Tibial artery (tissue), 4 donors: ENCODE measurements around the gene BCAR1.
A peak's percentile ranks its signal among the peaks of the same experiment; 100 is the strongest.

Experiments used
- DNase-seq, 2 donors: peaks; one replicate each; pipeline ENCODE4 v3.0.0-alpha.2; 2019
- H3K27ac ChIP-seq, 2 donors: fragments of 200-600 bp; sonication (generic) in 1 of 2; 1 replicate in 1 of 2; 2 replicates in 1 of 2; pipeline ENCODE4 v1.5.1; 2018 to 2019; ENCODE audit warnings: mild to moderate bottlenecking in 1 of 2
- H3K27me3 ChIP-seq, 2 donors: fragments of 200-600 bp; sonication (generic) in 1 of 2; one replicate each; pipeline versions ENCODE4 v1.5.1 to v1.6.0; 2016 to 2019
- H3K36me3 ChIP-seq, 3 donors: fragments of 200-600 bp; sonication (generic) in 2 of 3; one replicate each; pipeline ENCODE4 v1.5.1; 2016 to 2019; ENCODE audit warnings: mild to moderate bottlenecking in 2 of 3
- H3K4me1 ChIP-seq, 4 donors: fragments of 200-600 bp; sonication (generic) in 2 of 4; 1 replicate in 3 of 4; 2 replicates in 1 of 4; pipeline ENCODE4 v1.5.1; 2016 to 2019
- H3K4me3 ChIP-seq, 2 donors: fragments of 200-600 bp; sonication (generic) in 1 of 2; 1 replicate in 1 of 2; 2 replicates in 1 of 2; pipeline ENCODE4 v1.5.1; 2018 to 2019; ENCODE audit warnings: mild to moderate bottlenecking in 2 of 2
- H3K9me3 ChIP-seq, 3 donors: fragments of 200-600 bp; sonication (generic) in 1 of 3; one replicate each; pipeline ENCODE4 v1.5.1; 2016 to 2019
- intact Hi-C: fragments of 100-400 bp; cut with DNase I; formaldehyde crosslinking; loops from one replicate; pipeline ENCODE4 v1.15.0; 2023; ENCODE audit warnings: low total_unique reads
- TF ChIP-seq, protein P1 (sequence below), 2 experiments: fragments of 200-600 bp in 1 of 2; fragments of 450-650 bp in 1 of 2; IDR thresholded peaks; one replicate each; pipeline ENCODE4 v1.5.1; 2017 to 2019; ENCODE audit warnings: antibody characterized with exemption in 2 of 2, mild to moderate bottlenecking in 1 of 2, moderate library complexity in 1 of 2

BCAR1 gene

DNA sequence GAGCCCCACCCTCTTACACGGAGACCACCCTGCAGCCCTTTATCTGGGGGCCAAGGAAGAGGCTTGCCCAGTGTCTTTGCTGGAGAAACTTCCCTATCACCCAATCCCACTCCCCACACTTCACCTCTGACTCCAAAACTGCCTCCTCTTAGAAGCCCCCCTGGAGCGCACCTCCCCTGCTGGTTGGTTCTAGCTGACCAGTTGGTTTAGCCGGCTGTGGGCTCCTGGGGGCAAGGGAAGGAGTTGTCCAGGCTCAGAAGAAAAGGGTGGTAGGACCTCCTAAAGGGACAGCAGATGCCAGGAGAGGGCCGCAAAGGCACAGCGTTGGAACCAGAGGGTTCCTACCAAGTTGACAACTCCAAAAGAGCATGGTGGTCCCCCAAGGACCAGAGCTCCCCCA is 2.0 kb downstream of the BCAR1 start:
- H3K4me3 ChIP-seq: peak overlapping the region; percentile 66 to 95
- peak overlapping the region; percentile 93 to 99 for H3K27ac ChIP-seq
- TF ChIP-seq, protein P1, sequence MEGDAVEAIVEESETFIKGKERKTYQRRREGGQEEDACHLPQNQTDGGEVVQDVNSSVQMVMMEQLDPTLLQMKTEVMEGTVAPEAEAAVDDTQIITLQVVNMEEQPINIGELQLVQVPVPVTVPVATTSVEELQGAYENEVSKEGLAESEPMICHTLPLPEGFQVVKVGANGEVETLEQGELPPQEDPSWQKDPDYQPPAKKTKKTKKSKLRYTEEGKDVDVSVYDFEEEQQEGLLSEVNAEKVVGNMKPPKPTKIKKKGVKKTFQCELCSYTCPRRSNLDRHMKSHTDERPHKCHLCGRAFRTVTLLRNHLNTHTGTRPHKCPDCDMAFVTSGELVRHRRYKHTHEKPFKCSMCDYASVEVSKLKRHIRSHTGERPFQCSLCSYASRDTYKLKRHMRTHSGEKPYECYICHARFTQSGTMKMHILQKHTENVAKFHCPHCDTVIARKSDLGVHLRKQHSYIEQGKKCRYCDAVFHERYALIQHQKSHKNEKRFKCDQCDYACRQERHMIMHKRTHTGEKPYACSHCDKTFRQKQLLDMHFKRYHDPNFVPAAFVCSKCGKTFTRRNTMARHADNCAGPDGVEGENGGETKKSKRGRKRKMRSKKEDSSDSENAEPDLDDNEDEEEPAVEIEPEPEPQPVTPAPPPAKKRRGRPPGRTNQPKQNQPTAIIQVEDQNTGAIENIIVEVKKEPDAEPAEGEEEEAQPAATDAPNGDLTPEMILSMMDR (IDR thresholded peaks at IDR 0.05): no peak

DNA sequence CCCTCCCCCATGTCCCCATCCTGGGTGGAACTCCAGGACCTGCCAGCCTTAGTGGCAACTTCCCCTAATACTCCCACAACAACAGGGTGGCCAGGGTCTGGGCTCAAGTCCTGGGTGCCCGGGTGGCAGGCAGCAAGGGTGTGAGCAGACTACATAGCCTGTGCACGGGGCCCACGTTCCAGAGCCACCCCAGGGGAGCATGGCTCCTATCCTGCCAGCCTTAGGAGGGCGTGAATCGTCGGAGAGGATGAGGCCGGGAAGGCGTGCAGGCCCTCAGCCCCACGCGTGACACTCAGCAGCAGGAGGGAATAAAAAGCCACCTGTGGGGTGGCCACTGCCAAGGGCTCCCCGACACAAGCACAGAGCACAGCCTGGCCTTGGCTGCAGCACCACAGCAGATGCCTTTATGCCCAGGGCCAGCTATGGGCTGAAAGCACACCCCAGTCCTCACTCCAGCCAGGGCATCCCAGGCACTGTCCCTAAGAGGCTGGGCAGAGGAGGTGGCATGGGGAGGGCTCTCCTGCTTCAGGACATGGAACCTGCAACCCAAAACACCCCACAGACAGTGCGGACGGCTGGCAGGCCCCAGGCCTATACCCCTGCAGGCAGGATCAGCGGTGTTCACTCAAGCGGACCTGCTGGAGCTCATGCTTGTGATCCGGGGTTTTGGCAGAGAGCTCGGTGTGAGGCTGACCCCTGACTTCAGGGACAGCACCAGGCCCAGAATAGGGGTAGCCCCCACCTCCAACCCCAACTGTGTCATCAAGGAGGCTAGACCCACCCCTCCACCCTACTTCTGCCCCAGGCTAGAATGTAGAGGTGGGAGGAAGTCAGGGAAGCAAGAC is 2.7 kb downstream of the BCAR1 start:
- intact Hi-C loops: no loop called here
- H3K27me3 ChIP-seq: no peaks in the 10 kb centered on the region
- peak overlapping the region; percentile 93 to 99 for H3K27ac ChIP-seq
- no peaks in the 10 kb centered on the region for H3K9me3 ChIP-seq
- H3K4me3 ChIP-seq: peak overlapping the region; percentile 66 to 95
- H3K36me3 ChIP-seq: no peaks in the 10 kb centered on the region
- no peak for DNase-seq
- TF ChIP-seq, protein P1 (IDR thresholded peaks at IDR 0.05): no peak
- H3K4me1 ChIP-seq: peaks cover 6 to 90% (median 85%) of the 10 kb centered on the region in 4 donors

More for the DNA sequence above, 2.0 kb downstream of the BCAR1 start:
- Histone ChIP-seq H3K9me3 (no peaks in the 10 kb centered on the region), H3K36me3 (no peaks in the 10 kb centered on the region), H3K4me1 (peaks cover 6 to 90% (median 85%) of the 10 kb centered on the region in 4 donors), H3K27me3 (no peaks in the 10 kb centered on the region)
- intact Hi-C loops: no loop called here
- no peak for DNase-seq

DNA sequence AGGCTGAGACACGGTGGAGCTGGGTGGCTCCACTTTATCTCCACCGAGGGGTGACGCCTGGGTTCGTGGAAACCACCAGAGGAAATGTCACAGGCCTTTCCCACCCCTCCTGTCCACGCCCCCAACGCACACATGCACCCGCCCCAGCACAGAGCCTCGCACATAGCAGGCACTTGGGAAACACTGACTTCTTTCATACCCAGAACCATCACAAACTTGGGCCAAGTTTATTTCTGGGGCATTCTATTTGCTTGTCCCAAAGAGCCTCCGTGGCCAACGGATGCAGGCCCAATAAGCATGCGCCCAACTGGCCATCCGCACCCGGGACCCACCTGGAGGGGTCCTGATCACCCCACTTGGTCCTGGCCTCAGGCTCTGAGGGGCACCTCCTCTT is 3.3 kb downstream of the BCAR1 start:
- DNase-seq: peak in 1 of 2 donors; percentile 84
- Histone ChIP-seq H3K27me3 (no peaks in the 10 kb centered on the region), H3K27ac (peak overlapping the region; percentile 93 to 99), H3K4me3 (peak overlapping the region; percentile 66 to 95), H3K36me3 (peaks cover 0 to under 1% (median 0%) of the 10 kb centered on the region in 3 donors), H3K4me1 (peaks cover 6 to 90% (median 85%) of the 10 kb centered on the region in 4 donors), H3K9me3 (no peaks in the 10 kb centered on the region)
- intact Hi-C loops: no loop called here
- TF ChIP-seq, protein P1 (IDR thresholded peaks at IDR 0.05): no peak

DNA sequence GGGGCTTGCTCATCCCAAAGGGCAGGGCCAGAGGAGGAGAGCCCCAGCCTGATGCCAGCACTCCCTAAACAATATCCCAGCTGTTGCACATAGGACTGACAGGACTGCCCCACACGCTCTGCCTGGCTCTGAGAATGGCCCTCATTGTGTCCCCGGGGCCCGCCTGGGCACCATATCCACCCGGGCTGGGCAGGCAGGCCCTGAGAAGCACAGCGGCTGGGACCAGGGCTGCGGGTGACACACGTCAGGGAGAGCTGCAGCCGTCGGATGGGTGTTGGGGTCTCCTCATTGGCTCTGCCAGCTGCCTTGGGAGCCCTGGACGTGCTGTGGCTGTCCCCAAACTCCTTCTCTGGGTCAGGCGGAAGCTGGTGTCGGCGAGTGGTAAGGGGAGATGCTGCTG is 4.2 kb downstream of the BCAR1 start:
- intact Hi-C loops: no loop called here
- H3K27ac ChIP-seq: peak overlapping the region; percentile 93 to 99
- DNase-seq: no peak
- TF ChIP-seq, protein P1 (IDR thresholded peaks at IDR 0.05): no peak
- H3K9me3 ChIP-seq: no peaks in the 10 kb centered on the region
- H3K27me3 ChIP-seq: no peaks in the 10 kb centered on the region
- peak overlapping the region in 1 of 2 donors; percentile 3 for H3K4me3 ChIP-seq
- peaks cover 3 to 9% (median 7%) of the 10 kb centered on the region in 3 donors for H3K36me3 ChIP-seq
- H3K4me1 ChIP-seq: peaks cover 5 to 88% (median 82%) of the 10 kb centered on the region in 4 donors

DNA sequence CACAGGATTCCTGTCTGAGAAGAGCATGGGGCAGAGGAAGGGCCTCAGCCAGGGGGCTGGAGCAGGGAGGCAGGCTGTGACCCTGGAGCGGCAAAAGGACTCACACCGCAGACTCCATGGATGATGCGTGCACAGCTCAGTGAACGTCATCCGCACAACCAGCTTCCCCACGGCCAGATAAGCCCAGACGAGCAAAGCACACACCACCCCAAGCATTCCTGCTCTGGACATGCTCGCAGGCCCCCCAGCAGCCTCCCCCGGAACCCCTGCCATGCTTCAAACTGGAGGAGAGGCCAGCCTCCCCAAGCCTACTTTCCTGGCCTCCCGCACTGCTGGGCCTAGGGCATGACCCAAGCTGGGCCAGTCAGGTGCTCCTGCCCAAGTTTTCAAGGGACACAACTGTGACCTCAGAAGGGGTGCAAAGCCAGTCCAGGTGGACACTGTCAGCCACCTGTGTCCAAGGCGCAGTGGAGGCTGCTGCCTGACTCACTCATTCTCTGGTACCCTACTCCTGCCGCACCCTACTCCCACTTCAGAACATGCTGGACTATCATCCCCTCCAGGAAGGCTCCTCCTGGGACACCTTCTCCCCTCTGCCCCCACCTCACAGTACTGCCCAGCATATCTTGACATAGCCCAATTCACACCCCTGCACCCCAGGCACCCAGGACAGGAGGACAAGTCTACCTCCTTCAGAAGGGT is 4.8 kb downstream of the BCAR1 start:
- H3K4me1 ChIP-seq: peaks cover 0 to 88% (median 82%) of the 10 kb centered on the region in 4 donors
- peaks cover 9 to 15% (median 13%) of the 10 kb centered on the region in 3 donors for H3K36me3 ChIP-seq
- peak overlapping the region; percentile 93 to 99 for H3K27ac ChIP-seq
- H3K4me3 ChIP-seq: no peak overlapping the region
- TF ChIP-seq, protein P1 (IDR thresholded peaks at IDR 0.05): no peak
- no peaks in the 10 kb centered on the region for H3K27me3 ChIP-seq
- H3K9me3 ChIP-seq: no peaks in the 10 kb centered on the region
- no peak for DNase-seq
- intact Hi-C loops: no loop called here
